ENCODE results near the gene FBH1.

The FBH1 gene

DNA sequence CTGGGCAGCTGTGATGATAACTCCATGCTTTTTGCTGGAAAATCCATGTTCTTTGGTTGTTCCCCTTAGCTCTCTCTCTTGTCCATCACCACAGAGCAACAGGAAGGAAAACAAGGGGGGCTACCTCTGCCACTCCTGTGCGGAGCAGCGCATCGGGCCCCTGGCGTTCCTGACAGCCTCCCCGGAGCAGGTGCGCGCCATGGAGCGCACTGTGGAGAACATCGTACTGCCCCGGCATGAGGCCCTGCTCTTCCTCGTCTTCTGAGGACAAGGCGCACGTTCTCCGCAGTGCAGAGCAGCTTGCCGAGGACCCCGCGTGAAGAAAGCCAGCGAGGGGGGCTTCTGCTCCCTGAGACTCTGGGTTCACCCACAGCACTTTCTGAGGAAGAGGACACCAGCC is 47.0 kb downstream of the FBH1 start:
- TF ChIP-seq CTCF (IDR thresholded peaks at IDR 0.05; ENCODE audit: poor library complexity, severe bottlenecking): no peak
- no peaks in the 10 kb centered on the region for H3K27me3 ChIP-seq (ENCODE audit: insufficient read depth, poor library complexity, severe bottlenecking)
- no peaks in the 10 kb centered on the region for H3K9me3 ChIP-seq (ENCODE audit: severe bottlenecking)
- ATAC-seq (ENCODE audit: low read depth): no peak
- H3K4me3 ChIP-seq (ENCODE audit: severe bottlenecking): no peak overlapping the region
- H3K36me3 ChIP-seq (ENCODE audit: low read depth): peaks cover 17% of the 10 kb centered on the region; the same call in 1 of the 2 replicates
- H3K27ac ChIP-seq (ENCODE audit: poor library complexity, severe bottlenecking): no peak overlapping the region
- DNase-seq (ENCODE audit: low spot score): no peak
- no peaks in the 10 kb centered on the region for H3K4me1 ChIP-seq (ENCODE audit: insufficient read depth, poor library complexity, severe bottlenecking)

DNA sequence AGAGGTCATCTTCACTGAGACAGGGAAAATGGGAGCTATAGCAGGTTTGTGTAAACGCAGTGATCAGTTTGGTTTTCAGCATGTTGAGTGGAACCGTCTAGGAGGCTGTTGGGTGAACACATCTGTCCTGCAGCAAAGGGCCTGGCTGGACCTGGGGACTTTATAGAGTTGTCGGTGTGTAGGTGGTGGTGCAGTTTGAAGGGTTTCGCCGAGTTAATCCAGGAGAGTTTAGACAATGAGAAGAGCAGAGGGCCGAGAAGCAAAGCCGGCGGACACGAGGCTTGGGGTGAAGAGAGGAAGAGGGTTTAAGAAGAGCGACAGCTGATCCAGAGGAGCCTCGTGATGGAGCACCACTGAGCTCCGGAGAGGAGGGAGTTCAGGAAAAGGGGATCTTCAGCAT is 48.2 kb downstream of the FBH1 start:
- DNase-seq (ENCODE audit: low spot score) (no peak), ATAC-seq (ENCODE audit: low read depth) (no peak)
- Histone ChIP-seq H3K27me3 (ENCODE audit: insufficient read depth, poor library complexity, severe bottlenecking) (no peaks in the 10 kb centered on the region), H3K27ac (ENCODE audit: poor library complexity, severe bottlenecking) (no peak overlapping the region), H3K4me3 (ENCODE audit: severe bottlenecking) (no peak overlapping the region), H3K4me1 (ENCODE audit: insufficient read depth, poor library complexity, severe bottlenecking) (no peaks in the 10 kb centered on the region), H3K36me3 (ENCODE audit: low read depth) (peaks cover 10% of the 10 kb centered on the region; the same call in 1 of the 2 replicates), H3K9me3 (ENCODE audit: severe bottlenecking) (no peaks in the 10 kb centered on the region)
- no peak for TF ChIP-seq CTCF (IDR thresholded peaks at IDR 0.05; ENCODE audit: poor library complexity, severe bottlenecking)

GRCh38 chr10:5940807-5941218 is 50.8 kb downstream of the FBH1 start:
- no peak for DNase-seq (ENCODE audit: low spot score)
- TF ChIP-seq CTCF (IDR thresholded peaks at IDR 0.05; ENCODE audit: poor library complexity, severe bottlenecking): no peak

GRCh38 chr10:5941579-5941978 is 51.5 kb downstream of the FBH1 start:
- Histone ChIP-seq H3K27ac (ENCODE audit: poor library complexity, severe bottlenecking) (no peak overlapping the region), H3K36me3 (ENCODE audit: low read depth) (no peaks in the 10 kb centered on the region), H3K4me1 (ENCODE audit: insufficient read depth, poor library complexity, severe bottlenecking) (peaks cover 23% of the 10 kb centered on the region), H3K27me3 (ENCODE audit: insufficient read depth, poor library complexity, severe bottlenecking) (no peaks in the 10 kb centered on the region), H3K9me3 (ENCODE audit: severe bottlenecking) (no peaks in the 10 kb centered on the region), H3K4me3 (ENCODE audit: severe bottlenecking) (no peak overlapping the region)
- no peak for ATAC-seq (ENCODE audit: low read depth)
- no peak for DNase-seq (ENCODE audit: low spot score)
- no peak for TF ChIP-seq CTCF (IDR thresholded peaks at IDR 0.05; ENCODE audit: poor library complexity, severe bottlenecking)

More at GRCh38 chr10:5940807-5941218, 50.8 kb downstream of the FBH1 start:
- ATAC-seq (ENCODE audit: low read depth): no peak
- Histone ChIP-seq H3K4me3 (ENCODE audit: severe bottlenecking) (no peak overlapping the region), H3K36me3 (ENCODE audit: low read depth) (no peaks in the 10 kb centered on the region; the same call in 1 of the 2 replicates), H3K9me3 (ENCODE audit: severe bottlenecking) (no peaks in the 10 kb centered on the region), H3K4me1 (ENCODE audit: insufficient read depth, poor library complexity, severe bottlenecking) (peaks cover 20% of the 10 kb centered on the region), H3K27me3 (ENCODE audit: insufficient read depth, poor library complexity, severe bottlenecking) (no peaks in the 10 kb centered on the region), H3K27ac (ENCODE audit: poor library complexity, severe bottlenecking) (no peak overlapping the region)

DNA sequence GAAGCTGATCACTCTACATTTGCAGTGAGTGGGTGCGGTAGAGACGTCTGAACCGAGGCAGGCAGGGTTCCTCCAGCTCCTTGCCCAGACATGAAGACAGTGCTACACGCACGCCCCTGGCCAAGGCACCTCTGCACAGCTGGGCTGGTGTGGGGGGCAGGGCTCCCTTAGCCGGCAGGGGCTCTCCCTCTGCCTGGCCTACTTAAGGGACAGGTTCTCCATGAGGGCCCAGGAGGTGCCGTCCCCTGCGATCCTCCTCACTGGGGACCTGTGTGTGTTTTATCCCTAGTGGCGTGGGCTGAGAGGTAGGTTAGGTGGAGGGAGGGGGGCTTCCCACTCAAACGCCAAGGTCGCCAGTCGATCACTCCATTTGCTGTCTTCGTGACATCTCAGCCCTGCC is 52.0 kb downstream of the FBH1 start:
- DNase-seq (ENCODE audit: low spot score) (no peak), ATAC-seq (ENCODE audit: low read depth) (no peak)
- Histone ChIP-seq H3K4me3 (ENCODE audit: severe bottlenecking) (no peak overlapping the region), H3K9me3 (ENCODE audit: severe bottlenecking) (no peaks in the 10 kb centered on the region), H3K36me3 (ENCODE audit: low read depth) (no peaks in the 10 kb centered on the region), H3K4me1 (ENCODE audit: insufficient read depth, poor library complexity, severe bottlenecking) (peaks cover 23% of the 10 kb centered on the region), H3K27ac (ENCODE audit: poor library complexity, severe bottlenecking) (no peak overlapping the region), H3K27me3 (ENCODE audit: insufficient read depth, poor library complexity, severe bottlenecking) (no peaks in the 10 kb centered on the region)
- no peak for TF ChIP-seq CTCF (IDR thresholded peaks at IDR 0.05; ENCODE audit: poor library complexity, severe bottlenecking)

Measured in RWPE2 (cell line).